Stimulated activated naive CD4-positive, alpha-beta T cell treated with Interleukin-2 at 50 U/mL for 16 hours (primary cell): ENCODE measurements around the gene FRMD8.

Experiments used
- DNase-seq: peaks from one replicate; lab custom pipeline; 2025; lab: John Stamatoyannopoulos, UW

The FRMD8 gene

DNA sequence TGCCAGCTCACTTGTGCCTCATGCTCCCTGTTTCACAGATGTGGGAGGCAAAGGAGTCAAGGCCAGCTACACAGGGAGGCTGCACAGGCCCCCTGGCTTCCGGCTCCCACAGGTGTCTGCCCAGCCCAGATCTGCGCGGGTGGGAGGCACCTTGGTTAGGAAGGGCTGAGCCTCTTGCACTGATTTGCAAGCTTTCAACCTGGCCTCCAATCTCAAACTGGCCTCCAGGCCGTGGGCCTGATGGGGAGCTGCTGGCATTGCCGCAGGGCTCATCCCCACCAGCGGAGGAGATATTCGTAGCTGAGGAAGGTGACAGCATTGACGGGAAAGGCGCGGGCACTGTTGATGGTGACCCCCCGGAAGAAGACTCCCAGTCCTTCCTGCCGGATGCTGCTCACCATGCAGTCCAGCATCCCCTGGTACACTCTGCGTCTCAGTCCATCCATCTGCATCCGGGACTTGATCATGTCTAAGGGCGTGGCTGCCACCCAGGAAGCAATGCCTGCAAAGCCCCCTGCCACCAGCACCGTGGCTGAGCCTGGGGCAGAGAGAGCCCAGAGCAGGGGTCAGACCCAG is 10.2 kb upstream of the FRMD8 start:
- DNase-seq = no peak

DNA sequence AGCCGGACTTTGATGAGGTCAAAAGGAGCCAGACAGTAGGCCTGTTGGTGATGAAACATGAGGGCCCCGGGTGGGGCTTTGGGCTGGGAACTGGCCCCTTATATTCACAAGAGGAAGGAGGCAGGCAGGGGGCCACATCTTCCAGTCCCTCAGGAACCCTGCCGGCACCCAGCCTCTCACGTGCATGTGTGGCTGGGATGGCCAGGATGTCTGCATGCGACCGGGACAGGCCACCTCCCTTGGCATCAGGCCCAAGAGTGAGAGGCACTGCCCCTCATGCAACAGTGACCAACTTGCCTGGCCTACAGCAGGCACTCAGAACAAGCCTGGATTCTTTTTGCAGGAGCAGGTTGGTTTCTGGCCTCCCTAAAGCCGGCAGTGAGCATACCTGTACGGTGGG is 9.4 kb upstream of the FRMD8 start:
- no peak for DNase-seq

DNA sequence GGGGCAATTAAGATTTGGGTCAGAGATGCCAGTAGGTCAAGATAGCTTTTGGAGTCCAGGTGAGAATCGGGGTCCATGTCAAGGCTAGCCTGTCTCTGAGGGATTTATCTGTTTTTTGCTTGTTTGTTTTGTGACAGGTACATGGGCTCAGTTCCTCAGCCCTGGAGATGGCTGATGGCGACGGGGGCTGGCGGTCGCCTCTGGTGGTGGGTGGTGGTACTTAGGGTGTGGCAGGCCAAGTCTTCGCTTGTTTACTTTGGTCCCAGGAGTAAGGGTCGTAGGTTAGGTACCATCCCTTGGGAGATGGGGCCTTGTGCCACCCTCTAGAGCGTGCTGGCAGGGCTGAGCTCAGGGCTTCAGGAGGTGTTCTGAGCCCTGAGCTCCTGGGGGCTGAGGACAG is 8.7 kb upstream of the FRMD8 start:
- no peak for DNase-seq

DNA sequence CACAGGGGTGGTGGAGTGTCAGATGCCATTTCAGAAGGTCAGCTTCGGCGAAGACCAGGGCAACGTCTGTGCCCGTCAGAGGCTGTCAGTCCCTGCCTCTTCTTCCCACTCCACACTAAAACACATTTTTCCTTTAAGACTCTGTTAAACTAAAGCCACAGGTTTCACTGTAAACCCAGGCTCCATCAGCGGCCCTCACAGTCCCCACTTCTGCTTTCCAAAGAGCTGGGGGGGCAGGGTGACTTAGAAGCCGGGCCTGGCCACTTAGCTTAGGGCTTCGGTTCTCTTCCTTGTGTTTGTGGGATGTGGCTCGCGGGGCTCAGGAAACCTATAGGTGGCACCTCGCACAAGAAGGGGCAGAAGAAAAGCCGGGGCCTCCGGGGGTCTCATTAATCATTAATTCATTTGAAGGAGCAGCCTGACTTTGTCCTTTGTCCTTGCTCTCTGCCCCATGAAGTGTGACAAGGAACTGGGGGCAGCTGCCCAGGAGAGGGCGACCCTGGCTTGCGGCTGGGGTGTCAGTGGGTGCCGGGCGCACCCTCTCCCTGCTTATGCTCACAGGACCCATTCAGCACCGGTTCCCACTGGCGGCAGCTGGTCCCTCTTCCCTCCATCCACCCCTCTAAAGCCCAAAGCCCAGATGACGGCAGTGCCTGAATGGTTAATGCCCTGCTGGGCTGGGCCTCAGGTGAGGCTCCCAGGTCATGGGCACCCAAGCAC is 8.1 kb upstream of the FRMD8 start:
- no peak for DNase-seq

DNA sequence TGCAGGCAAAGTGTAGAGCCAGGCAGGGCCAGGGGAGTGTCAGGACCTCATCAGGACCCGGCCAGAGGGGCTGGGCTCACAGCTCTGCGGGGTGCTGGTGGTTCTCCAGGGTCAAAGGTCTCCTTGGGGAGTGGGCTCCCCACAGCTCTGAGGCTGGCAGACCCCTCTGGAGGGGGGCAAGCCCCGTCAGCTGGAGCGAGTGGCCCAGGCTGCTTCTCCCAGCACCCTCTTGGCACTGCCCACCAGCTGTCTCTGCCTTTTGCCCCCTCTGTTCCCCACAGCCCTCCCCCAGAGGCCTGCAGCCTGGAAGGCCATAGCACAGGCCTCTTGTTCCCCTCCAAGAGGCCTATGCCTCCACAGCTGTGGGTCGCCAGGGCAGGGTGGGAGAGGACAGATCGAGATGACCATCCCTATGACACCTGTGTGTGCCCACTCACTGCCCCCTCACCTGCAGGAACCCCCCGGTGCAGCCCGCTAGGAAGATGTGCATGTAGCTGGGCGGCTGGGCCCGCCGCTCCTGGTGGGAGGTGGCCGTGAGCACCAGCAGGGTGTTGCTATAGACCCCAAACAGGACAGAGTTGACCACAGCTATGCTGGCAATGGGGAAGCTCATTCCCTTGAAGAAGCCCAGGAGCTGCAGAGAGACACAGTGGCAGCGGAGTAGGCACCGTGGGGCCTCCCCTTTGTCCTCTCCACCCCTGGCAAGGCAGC is 7.4 kb upstream of the FRMD8 start:
- no peak for DNase-seq

DNA sequence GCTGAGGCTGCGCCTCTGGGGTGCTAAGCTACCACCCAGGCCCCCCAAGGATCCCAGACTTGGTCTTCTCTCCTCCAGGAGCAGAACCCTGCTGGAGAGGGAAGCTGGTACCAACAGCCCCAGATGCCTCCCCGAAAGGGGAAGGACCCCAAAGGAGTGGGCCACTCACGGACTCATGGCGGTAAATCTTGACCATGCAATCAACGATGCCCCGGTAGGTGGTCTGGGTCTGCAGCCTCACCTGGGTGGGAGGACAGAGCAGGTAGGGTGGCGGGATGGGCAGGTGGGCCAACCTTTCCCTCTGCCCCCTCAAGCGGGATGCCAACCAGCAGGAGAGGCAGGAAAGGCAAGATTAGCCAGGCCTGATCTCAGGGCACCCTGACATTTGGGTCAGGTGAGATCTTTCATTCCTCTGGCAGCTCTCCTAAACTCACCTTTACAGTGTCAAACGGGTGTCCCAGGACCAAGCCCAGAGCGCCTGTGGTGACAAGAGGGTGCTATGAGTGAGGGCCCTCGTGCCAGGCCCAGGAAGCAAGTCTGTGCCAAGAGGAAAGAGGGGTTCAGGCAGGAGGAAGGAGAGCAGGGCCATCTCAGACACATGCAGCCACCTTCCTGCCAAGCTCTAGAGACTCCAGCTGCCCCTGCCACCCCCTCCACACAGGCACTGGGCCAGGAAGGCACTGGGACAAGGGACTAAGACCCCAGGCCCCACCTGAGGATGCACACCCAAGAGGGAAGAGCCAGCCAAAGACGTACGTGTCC is 6.6 kb upstream of the FRMD8 start:
- no peak for DNase-seq

DNA sequence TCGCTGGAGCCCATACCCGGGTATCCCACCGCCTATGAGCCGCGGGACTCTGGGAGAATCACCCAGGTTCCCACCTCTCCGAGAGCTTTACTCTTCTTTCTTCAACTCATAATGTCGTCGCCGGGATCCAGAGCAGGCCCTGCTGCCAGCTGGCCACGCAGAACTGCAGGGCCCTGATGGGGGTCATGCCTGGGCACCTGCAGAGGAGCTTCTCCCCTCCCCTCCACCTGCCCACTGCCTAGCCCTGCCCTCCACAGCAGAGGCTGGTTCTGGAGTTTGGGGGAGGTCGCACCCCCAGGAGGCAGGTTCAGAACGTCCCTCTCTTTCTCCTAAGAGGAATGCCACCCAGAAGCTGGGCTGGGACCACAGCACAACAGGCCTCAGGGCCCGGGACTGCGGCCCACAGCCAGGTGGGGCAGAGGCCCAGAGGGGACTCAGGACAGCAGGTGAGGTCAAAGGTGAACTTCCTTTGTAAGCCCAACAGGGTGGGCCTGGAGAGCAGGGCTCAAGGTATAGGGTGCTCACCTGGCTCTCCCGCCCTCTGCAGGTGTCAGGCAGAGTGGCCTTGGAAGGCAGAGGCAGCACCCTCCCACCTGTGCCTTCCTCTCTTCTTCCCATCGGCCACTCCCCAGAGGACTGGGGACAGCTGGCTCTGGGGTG is 5.8 kb upstream of the FRMD8 start:
- DNase-seq = no peak

DNA sequence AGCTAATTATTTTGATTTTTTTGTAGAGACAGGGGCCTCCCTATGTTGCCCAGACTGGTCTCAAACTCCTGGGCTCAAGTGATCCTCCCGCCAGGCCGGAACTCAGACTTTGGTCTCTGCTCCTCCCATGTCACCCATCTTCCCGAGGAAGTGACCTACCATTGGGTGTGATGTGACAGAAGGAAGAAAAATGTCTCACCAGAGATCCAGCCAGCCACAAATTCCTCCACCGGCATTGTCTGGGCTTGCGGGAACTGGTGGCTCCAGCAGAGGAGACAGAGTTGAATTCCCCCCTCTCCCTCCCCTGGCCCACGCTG is 4.8 kb upstream of the FRMD8 start:
- DNase-seq = peak; percentile 39

DNA sequence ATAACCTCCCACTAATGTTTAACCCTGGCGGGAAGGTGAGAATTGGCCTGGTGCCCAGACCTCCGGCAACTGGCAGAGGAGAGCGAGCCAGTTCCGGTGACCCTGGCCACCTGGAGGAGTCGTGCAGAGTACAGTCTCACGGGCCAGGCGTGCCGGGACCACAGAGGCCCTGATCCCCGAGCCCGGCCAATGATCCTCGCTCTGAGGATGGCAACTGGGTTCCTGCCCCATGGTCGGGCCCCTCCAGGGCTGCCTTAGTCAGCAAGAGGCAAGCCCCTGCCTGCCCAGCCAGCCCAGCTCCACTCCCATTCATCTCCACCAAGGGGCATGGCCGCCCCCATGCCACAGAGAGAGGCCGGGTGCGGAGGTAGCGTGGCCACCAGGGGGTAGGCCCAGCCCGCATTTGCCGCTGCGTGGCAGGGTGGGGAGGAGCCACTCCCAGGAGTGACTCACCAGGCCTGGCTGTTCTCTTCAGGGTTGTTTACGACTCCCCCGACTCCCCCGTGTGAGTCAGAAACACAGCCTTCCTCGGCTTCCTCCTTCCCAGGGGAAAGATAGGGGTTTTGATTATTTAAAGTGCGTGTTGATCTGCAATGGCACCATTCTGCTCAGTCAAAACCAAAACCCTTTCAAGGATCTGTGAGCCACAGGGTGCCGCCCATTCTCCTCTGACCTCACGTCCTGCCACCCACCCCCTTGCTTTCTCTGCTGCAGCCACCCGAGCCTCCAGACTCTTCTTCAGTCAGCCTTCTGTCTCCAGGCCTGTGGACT is 4.2 kb upstream of the FRMD8 start, which contains the start of gene SLC25A45:
Gene SLC25A45 (minus strand): TSS at position 614 of the 771 bp plus-strand sequence. CDS start 695 bp downstream, outside the sequence.
- DNase-seq = peak; percentile 94

DNA sequence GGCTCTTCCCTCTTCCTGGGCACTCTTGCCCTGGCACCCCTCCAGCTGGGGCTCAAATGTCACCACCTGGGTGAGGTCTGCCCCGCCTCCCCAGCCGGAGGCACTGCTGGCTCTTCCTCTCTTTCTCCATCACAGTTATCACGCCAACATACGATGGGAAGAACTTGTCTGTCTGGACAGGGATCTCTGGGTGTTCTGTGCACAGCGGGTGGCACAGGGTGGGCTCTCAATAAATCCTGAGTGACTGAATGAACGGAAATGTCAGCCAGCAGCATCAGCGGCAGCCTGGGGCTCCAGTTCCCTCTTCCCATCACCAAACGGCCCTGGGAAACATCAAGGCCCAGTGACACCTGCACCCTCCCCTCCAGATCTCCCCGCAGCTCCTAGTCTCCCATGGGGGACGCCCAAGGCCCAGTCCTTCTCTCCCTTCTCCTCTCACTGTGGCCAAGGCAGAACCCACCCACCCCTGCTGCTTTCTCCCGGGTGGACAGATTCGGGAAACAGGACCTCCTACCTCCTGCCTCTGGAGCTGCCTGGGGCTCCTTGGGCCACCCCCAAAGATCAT is 3.6 kb upstream of the FRMD8 start:
- DNase-seq = no peak

DNA sequence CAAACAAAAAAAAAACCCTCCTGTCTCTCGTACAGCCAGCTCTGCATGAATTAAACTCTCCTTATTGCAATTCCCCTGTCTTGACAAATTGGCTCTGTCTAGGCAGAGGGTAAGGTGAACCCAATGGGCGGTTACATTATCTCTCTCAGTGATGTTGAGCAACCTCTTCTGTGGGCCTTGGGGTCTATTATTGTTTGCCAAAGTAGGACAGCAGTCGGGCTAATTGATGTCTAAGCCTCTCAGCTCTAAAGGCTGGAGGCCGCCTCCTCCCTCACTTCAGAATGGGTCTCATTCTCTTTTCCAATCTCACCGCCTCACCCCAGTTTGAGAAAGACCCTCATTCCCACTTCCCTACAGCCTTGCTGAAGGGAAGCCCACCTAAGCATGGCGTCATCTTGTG is 2.7 kb upstream of the FRMD8 start:
- no peak for DNase-seq

DNA sequence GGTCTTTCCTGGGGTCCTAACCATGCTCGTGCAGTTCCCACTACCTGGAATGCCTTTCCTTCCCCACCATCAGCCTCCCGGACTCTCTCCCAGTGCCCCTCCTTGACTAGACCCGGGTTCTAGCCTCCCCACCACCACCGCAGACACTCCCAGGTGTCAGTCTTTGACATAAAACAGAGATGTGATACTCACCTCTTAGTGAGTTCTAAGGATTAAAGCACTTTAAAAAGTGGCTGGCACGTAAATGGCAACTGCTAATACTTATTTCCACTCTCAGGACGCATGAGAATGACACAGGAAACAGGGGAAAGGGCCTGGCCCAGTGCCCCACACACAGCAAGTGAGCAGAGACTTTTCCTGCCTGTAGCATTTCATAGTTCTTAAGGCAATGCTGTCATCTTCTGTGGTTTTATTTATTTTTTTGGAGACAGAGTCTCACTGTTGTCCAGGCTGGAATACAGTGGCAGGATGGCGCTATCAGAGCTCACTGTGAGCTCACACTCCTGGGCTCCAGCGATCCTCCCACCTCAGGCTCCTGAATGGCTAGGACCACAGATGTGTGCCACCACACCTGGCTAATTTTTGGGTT is 2.0 kb upstream of the FRMD8 start:
- no peak for DNase-seq

DNA sequence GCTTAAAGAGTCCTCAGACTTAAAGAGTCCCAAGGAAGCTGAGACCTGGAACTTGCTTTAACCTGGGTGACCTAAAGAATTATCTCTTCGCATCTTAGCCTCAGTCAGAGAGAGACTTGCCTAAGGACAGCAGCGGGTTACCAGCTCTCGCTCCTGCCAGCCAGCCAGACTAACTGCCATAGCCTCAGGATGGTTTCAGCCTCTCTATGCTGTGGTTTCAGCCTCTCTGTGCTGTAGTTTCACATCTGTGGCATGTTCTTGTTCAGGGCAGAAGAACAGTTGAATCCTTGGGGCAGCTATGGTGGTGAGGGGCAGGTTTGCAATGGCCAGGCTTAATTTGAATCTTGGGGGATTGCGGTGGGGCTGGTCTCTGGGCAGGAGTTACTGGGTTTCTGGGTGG is 2.3 kb downstream of the FRMD8 start:
- DNase-seq = no peak

DNA sequence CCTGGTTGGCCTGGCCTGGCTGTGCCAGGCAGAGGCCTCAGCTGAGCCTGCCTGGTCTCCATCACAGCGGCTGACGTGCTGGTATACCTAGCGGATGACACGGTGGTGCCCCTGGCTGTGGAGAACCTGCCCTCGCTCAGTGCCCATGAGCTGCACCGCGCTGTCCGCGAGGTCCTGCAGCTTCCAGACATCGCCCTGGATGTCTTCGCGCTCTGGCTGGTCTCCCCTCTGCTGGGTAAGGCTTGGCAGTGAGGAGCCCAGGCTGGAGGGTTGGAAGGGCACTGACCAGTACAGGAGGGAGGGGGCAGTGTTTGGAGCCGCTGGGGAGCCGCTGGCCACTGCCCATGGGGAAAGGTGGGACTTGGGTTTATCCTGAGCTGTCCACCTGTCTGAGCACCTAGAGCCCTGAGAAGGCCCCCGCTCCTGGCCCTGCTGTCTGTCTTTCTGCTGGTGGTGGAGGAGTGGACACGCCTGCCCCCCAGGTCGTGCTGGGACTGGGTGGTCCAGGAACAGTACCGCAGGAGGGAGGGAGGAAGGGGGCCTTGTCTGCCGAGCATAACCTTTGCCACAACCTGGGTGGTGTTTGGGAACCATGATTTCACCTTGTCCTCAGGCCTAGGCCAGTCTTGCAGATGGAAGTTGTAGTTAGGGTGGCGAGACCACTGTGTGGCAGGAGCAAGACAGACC is 3.0 kb downstream of the FRMD8 start:
- no peak for DNase-seq

DNA sequence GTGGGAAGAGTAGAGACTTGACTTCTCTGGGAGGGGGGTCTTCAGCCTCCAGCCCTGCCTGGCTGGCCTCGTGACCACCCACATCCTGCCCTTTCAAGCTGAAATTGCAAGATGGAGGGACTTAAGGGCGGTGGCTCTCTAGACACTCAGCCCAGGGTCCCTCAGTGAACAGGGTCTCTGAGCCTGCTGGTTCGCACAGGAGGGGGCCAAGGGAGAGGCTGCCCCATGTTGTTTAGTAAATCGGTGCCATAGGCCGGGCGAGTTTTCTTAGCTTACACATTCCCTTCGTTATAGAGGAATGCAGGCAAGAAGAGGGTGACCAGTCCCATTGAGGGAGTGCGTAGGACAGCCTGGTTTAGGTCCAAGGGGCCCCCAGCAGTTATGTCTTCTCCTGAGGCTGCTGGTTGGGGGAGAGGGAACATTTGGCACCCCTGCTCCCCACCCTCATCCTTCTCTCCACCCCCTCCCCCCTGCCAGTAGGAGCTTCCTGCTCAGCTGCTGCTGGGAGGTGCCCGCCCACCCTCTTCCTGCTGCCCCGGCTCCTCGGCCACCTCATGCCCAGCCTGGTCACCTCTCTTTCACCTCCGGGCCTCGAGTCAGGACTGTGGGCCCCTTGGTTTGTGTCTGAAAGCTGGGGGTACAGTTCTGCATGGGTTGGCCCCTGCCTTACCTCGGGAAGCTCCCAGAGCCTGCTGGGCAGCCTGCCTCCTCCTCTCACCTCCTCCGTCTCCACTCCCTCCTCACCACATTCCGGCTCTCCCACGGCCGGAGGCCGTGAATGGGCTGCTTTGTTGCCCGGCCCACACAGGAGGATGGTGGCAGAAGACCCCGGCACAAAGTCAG is 3.9 kb downstream of the FRMD8 start:
- DNase-seq = no peak

DNA sequence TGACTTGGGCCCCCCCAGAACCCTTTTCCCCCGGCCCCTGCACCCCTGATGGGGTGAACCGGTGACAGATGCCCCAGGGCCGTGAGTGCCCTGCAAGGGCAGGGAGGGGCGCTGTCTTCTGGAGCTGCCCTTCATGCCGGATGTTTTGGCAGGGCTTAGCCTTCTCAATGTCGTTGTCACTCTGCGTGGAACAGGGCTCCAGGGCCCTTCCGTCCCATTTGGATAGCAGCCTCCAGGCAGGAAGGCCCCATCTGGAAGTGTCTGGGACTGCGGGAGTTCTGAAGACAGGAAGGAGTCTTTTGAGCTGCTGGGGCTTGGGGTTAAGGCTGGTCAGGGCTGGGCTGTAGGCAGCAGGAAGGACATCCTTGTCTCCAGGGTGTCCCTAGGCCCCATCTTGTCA is 4.6 kb downstream of the FRMD8 start:
- no peak for DNase-seq

DNA sequence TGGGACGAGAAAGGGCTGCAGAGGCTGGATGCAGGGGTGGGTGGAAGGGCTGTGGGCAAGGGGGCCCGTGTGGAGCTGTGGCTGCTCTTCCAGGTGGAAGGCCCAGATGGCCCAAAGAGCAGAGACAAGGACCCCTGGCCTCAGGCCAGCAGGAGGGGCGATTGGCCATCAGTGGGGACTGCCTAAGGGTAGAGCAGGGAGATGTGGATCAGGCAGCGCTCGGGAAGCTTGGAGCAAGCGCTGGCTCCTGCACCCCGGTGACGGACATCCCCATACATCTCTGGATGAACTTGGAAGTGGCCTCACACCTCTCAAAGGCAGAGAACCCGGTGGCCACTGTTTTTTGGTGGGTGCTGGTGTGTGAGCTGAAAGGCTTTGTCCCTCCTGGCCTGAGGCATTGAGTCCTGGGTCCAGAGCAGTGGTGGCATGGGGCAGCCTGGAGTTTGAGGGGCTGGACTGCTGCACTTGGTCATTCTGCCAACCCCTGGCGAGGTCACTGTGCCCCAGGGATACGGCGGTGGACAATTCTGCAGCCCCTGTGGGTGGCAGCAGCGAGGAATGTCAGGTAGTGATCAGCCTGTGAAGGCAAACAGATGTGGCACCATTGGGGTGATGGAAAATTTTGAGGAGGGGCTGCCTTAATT is 5.9 kb downstream of the FRMD8 start:
- no peak for DNase-seq

DNA sequence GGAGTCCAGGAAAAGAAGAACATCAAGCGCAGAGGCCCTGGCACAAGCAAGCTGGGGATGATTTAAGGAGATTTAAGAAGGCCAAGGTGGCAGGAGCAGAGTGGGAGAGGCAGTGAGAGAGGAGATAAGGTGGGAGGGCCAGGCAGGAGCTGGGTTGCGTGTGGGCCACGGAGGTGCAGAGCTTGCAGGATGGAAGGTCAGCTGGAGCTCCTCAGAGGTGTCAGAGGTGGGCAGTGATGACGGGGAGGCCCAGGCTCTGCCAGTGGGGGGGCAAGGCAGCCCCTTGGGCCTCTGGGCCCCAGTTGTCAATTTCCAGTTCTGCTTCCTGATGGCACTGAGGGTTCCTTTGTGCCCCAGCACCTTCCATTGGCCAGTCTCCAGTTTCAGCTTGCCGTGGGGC is 6.5 kb downstream of the FRMD8 start:
- DNase-seq = no peak
